ENCODE measurements around the gene EIF1AD.

EIF1AD gene

GRCh38 chr11:65977621-65978390, 24.2 kb downstream of the EIF1AD start:
- Histone ChIP-seq H3K27ac (ENCODE audit: low read depth, low read length) (no peak overlapping the region), H3K4me3 (ENCODE audit: low read depth, low read length) (no peak overlapping the region), H3K36me3 (ENCODE audit: control insufficient read depth, insufficient read depth, low read length) (peaks cover 52% of the 10 kb centered on the region), H3K27me3 (ENCODE audit: control insufficient read depth, insufficient read depth, low read length) (no peaks in the 10 kb centered on the region), H3K9me3 (ENCODE audit: control insufficient read depth, insufficient read depth, low read depth, low read length) (no peaks in the 10 kb centered on the region), H3K4me1 (ENCODE audit: control insufficient read depth, insufficient read depth, low read length) (peaks cover 2% of the 10 kb centered on the region; the same call in 1 of the 2 replicates), H3K9ac (ENCODE audit: low read length) (no peak overlapping the region)

- H3K36me3 ChIP-seq (ENCODE audit: control insufficient read depth, insufficient read depth, low read length), result peaks cover 57% of the 10 kb centered on the region
- no peak overlapping the region for H3K27ac ChIP-seq (ENCODE audit: low read depth, low read length)
- H3K4me3 ChIP-seq (ENCODE audit: low read depth, low read length), result no peak overlapping the region
These were observed 25.5 kb downstream of the EIF1AD start for GRCh38 chr11:65976216-65977176.

GRCh38 chr11:65975771-65976170, 26.2 kb downstream of the EIF1AD start:
- Histone ChIP-seq H3K36me3 (ENCODE audit: control insufficient read depth, insufficient read depth, low read length) (peaks cover 57% of the 10 kb centered on the region), H3K4me1 (ENCODE audit: control insufficient read depth, insufficient read depth, low read length) (no peaks in the 10 kb centered on the region)

More at GRCh38 chr11:65976216-65977176, 25.5 kb downstream of the EIF1AD start:
- H3K4me1 ChIP-seq (ENCODE audit: control insufficient read depth, insufficient read depth, low read length), result peaks cover 2% of the 10 kb centered on the region; the same call in 1 of the 2 replicates
- H3K27me3 ChIP-seq (ENCODE audit: control insufficient read depth, insufficient read depth, low read length), result no peaks in the 10 kb centered on the region
- no peak overlapping the region for H3K9ac ChIP-seq (ENCODE audit: low read length)
- H3K9me3 ChIP-seq (ENCODE audit: control insufficient read depth, insufficient read depth, low read depth, low read length), result no peaks in the 10 kb centered on the region

GRCh38 chr11:65973439-65974110, 28.4 kb downstream of the EIF1AD start:
- Histone ChIP-seq H3K27ac (ENCODE audit: low read depth, low read length) (no peak overlapping the region), H3K4me1 (ENCODE audit: control insufficient read depth, insufficient read depth, low read length) (no peaks in the 10 kb centered on the region), H3K36me3 (ENCODE audit: control insufficient read depth, insufficient read depth, low read length) (peaks cover 59% of the 10 kb centered on the region), H3K4me3 (ENCODE audit: low read depth, low read length) (no peak overlapping the region), H3K9ac (ENCODE audit: low read length) (no peak overlapping the region), H3K27me3 (ENCODE audit: control insufficient read depth, insufficient read depth, low read length) (no peaks in the 10 kb centered on the region), H3K9me3 (ENCODE audit: control insufficient read depth, insufficient read depth, low read depth, low read length) (no peaks in the 10 kb centered on the region)

More at GRCh38 chr11:65975771-65976170, 26.2 kb downstream of the EIF1AD start:
- H3K9me3 ChIP-seq (ENCODE audit: control insufficient read depth, insufficient read depth, low read depth, low read length), result no peaks in the 10 kb centered on the region
- no peaks in the 10 kb centered on the region for H3K27me3 ChIP-seq (ENCODE audit: control insufficient read depth, insufficient read depth, low read length)
- H3K4me3 ChIP-seq (ENCODE audit: low read depth, low read length), result no peak overlapping the region
- no peak overlapping the region for H3K9ac ChIP-seq (ENCODE audit: low read length)
- H3K27ac ChIP-seq (ENCODE audit: low read depth, low read length), result no peak overlapping the region

- Histone ChIP-seq H3K27ac (ENCODE audit: low read depth, low read length) (no peak overlapping the region), H3K9me3 (ENCODE audit: control insufficient read depth, insufficient read depth, low read depth, low read length) (no peaks in the 10 kb centered on the region), H3K27me3 (ENCODE audit: control insufficient read depth, insufficient read depth, low read length) (no peaks in the 10 kb centered on the region), H3K4me1 (ENCODE audit: control insufficient read depth, insufficient read depth, low read length) (no peaks in the 10 kb centered on the region), H3K9ac (ENCODE audit: low read length) (no peak overlapping the region), H3K4me3 (ENCODE audit: low read depth, low read length) (no peak overlapping the region), H3K36me3 (ENCODE audit: control insufficient read depth, insufficient read depth, low read length) (peaks cover 59% of the 10 kb centered on the region)
These were observed 29.8 kb downstream of the EIF1AD start for GRCh38 chr11:65972116-65972515.

GRCh38 chr11:65968600-65969482, 33.1 kb downstream of the EIF1AD start:
- H3K9me3 ChIP-seq (ENCODE audit: control insufficient read depth, insufficient read depth, low read depth, low read length), result no peaks in the 10 kb centered on the region
- no peak overlapping the region for H3K4me3 ChIP-seq (ENCODE audit: low read depth, low read length)
- H3K27me3 ChIP-seq (ENCODE audit: control insufficient read depth, insufficient read depth, low read length), result no peaks in the 10 kb centered on the region
- peaks cover 76% of the 10 kb centered on the region for H3K36me3 ChIP-seq (ENCODE audit: control insufficient read depth, insufficient read depth, low read length)
- no peak overlapping the region for H3K27ac ChIP-seq (ENCODE audit: low read depth, low read length)
- H3K9ac ChIP-seq (ENCODE audit: low read length), result no peak overlapping the region
- no peaks in the 10 kb centered on the region for H3K4me1 ChIP-seq (ENCODE audit: control insufficient read depth, insufficient read depth, low read length)

- peaks cover 72% of the 10 kb centered on the region for H3K36me3 ChIP-seq (ENCODE audit: control insufficient read depth, insufficient read depth, low read length)
- H3K9ac ChIP-seq (ENCODE audit: low read length), result no peak overlapping the region
- no peak overlapping the region for H3K4me3 ChIP-seq (ENCODE audit: low read depth, low read length)
- H3K27ac ChIP-seq (ENCODE audit: low read depth, low read length), result no peak overlapping the region
- peaks cover 4% of the 10 kb centered on the region for H3K4me1 ChIP-seq (ENCODE audit: control insufficient read depth, insufficient read depth, low read length)
- no peaks in the 10 kb centered on the region for H3K9me3 ChIP-seq (ENCODE audit: control insufficient read depth, insufficient read depth, low read depth, low read length)
- no peaks in the 10 kb centered on the region for H3K27me3 ChIP-seq (ENCODE audit: control insufficient read depth, insufficient read depth, low read length)
These were observed 34.5 kb downstream of the EIF1AD start for GRCh38 chr11:65967329-65967934.

GRCh38 chr11:65965986-65966762, 35.8 kb downstream of the EIF1AD start:
- peaks cover 67% of the 10 kb centered on the region for H3K36me3 ChIP-seq (ENCODE audit: control insufficient read depth, insufficient read depth, low read length)
- H3K27ac ChIP-seq (ENCODE audit: low read depth, low read length), result no peak overlapping the region
- peaks cover 7% of the 10 kb centered on the region for H3K4me1 ChIP-seq (ENCODE audit: control insufficient read depth, insufficient read depth, low read length)
- H3K9me3 ChIP-seq (ENCODE audit: control insufficient read depth, insufficient read depth, low read depth, low read length), result no peaks in the 10 kb centered on the region
- H3K27me3 ChIP-seq (ENCODE audit: control insufficient read depth, insufficient read depth, low read length), result no peaks in the 10 kb centered on the region
- H3K4me3 ChIP-seq (ENCODE audit: low read depth, low read length), result no peak overlapping the region
- no peak overlapping the region for H3K9ac ChIP-seq (ENCODE audit: low read length)

- Histone ChIP-seq H3K4me1 (ENCODE audit: control insufficient read depth, insufficient read depth, low read length) (peaks cover 7% of the 10 kb centered on the region), H3K27ac (ENCODE audit: low read depth, low read length) (no peak overlapping the region), H3K9ac (ENCODE audit: low read length) (no peak overlapping the region), H3K27me3 (ENCODE audit: control insufficient read depth, insufficient read depth, low read length) (no peaks in the 10 kb centered on the region), H3K36me3 (ENCODE audit: control insufficient read depth, insufficient read depth, low read length) (peaks cover 62% of the 10 kb centered on the region), H3K9me3 (ENCODE audit: control insufficient read depth, insufficient read depth, low read depth, low read length) (no peaks in the 10 kb centered on the region), H3K4me3 (ENCODE audit: low read depth, low read length) (no peak overlapping the region)
These were observed 37.1 kb downstream of the EIF1AD start for GRCh38 chr11:65964906-65965305.

Measured in HUES6 (cell line).